Spleen (tissue), 11 donors: ENCODE data around the gene HSPB1. TPM values are rescaled to one million over a fixed set of nuclear protein-coding genes. Genes with fewer than 3 reads are reported as not detected.
A peak's percentile ranks its signal among the peaks of the same experiment; 100 is the strongest.

ENCODE experiments used
- DNase-seq: peaks from one replicate; pipeline ENCODE4 v3.0.0-alpha.2; 2020
- H3K27ac ChIP-seq, 8 donors: fragments of 200-600 bp; sonication (generic) in 7 of 8; 1 replicate in 4 of 8; 2 replicates in 4 of 8; pipeline versions ENCODE4 v1.5.0 to v1.8.0; 2016 to 2021; ENCODE audit warnings: inconsistent platforms in 4 of 8, mild to moderate bottlenecking in 4 of 8, moderate library complexity in 1 of 8
- H3K27me3 ChIP-seq, 7 donors: fragments of 200-600 bp; sonication (generic) in 6 of 7; replicated peaks in 1 of 7; 1 replicate in 4 of 7; 2 replicates in 3 of 7; pipeline versions ENCODE4 v1.5.0 to v1.8.0; 2016 to 2021; ENCODE audit warnings: inconsistent platforms in 3 of 7, mild to moderate bottlenecking in 1 of 7
- H3K36me3 ChIP-seq, 6 donors: fragments of 200-600 bp; sonication (generic) in 5 of 6; 1 replicate in 4 of 6; 2 replicates in 2 of 6; pipeline versions ENCODE4 v1.5.0 to v1.8.0; 2016 to 2021; ENCODE audit warnings: inconsistent platforms in 2 of 6
- H3K4me1 ChIP-seq, 6 donors: fragments of 200-600 bp; sonication (generic) in 5 of 6; 1 replicate in 3 of 6; 2 replicates in 3 of 6; pipeline versions ENCODE4 v1.5.0 to v1.8.0; 2016 to 2021; ENCODE audit warnings: inconsistent platforms in 3 of 6
- H3K4me3 ChIP-seq, 8 donors: fragments of 200-600 bp; sonication (generic) in 7 of 8; 1 replicate in 4 of 8; 2 replicates in 4 of 8; pipeline versions ENCODE4 v1.5.0 to v1.8.0; 2016 to 2021; ENCODE audit warnings: inconsistent platforms in 4 of 8, mild to moderate bottlenecking in 4 of 8, moderate library complexity in 2 of 8
- H3K9me3 ChIP-seq, 8 donors: fragments of 200-600 bp; sonication (generic) in 7 of 8; 1 replicate in 4 of 8; 2 replicates in 4 of 8; pipeline versions ENCODE4 v1.5.0 to v1.8.0; 2016 to 2021; ENCODE audit warnings: inconsistent platforms in 4 of 8
- POLR2A ChIP-seq, 3 donors: fragments of 450-650 bp; IDR thresholded peaks; one replicate each; pipeline ENCODE4 v1.5.1; 2017; ENCODE audit warnings: antibody characterized with exemption in 3 of 3, mild to moderate bottlenecking in 1 of 3
- POLR2AphosphoS5 ChIP-seq, 3 donors: sonication (generic); formaldehyde crosslinking; IDR thresholded peaks; one replicate each; pipeline ENCODE4 v1.5.1; 2017; ENCODE audit warnings: antibody characterized with exemption in 3 of 3
- WGBS, 5 donors: extraction: QIAGEN DNeasy Blood & Tissue Kit in 3 of 5; methylation state at CpG; one replicate each; pipeline versions ENCODE4 v1.1.5 to v1.1.7; 2013 to 2018; 5-methylcytosine and 5-hydroxymethylcytosine counted together
- intact Hi-C: fragments of 100-400 bp; cut with DNase I; formaldehyde crosslinking; loops from one replicate; pipeline ENCODE4 v1.15.0; 2023; ENCODE audit warnings: low total_unique reads
- polyA plus RNA-seq, 3 donors: library from polyadenylated mRNA; stranded (reverse); fragments of 200-250 nt; gene quantifications; one replicate each; pipeline ENCODE4 v1.2.1, GENCODE V29; 2013
- total RNA-seq, 7 donors: library from RNA; depleted of rRNA in 3 of 7; stranded (reverse); fragments of >200 nt in 3 of 7; fragmentation: NEBNext Ultra II Directional in 4 of 7; extraction: Animal tissue kit (Norgen Biotek cat#: 25700) in 4 of 7; gene quantifications; one replicate each; pipeline versions ENCODE4 v1.1.0 to v1.2.1, GENCODE V29; 2016 to 2021
- TF ChIP-seq, protein P1 (sequence below), 11 experiments: fragments of 200-600 bp in 7 of 11; fragments of 450-650 bp in 4 of 11; sonication (generic) in 4 of 11; IDR thresholded peaks in 8 of 11; conservative IDR thresholded peaks in 3 of 11; 1 replicate in 7 of 11; 2 replicates in 4 of 11; pipeline versions ENCODE4 v1.4.0 to v1.8.0; 2016 to 2021; ENCODE audit warnings: antibody characterized with exemption in 11 of 11, inconsistent platforms in 4 of 11, mild to moderate bottlenecking in 1 of 11
- donor health status: healthy with polysubstance abuse.
- donor health status: DM: no; HTN: no; CAD: no; lungs with moderate emphysema.
- donor health status: DM: no; HTN: no; CAD: no.
- donor health status: Bipolar disorder and iron deficiency.
- donor health status: healthy.
- donor health status: DM: no; HTN: no; CAD: no.
- donor health status: DM: yes; HTN: yes; CAD: no.

Gene HSPB1
- total and polyA plus RNA-seq, 10 donors: 56.5 to 227 (median 137) TPM

DNA sequence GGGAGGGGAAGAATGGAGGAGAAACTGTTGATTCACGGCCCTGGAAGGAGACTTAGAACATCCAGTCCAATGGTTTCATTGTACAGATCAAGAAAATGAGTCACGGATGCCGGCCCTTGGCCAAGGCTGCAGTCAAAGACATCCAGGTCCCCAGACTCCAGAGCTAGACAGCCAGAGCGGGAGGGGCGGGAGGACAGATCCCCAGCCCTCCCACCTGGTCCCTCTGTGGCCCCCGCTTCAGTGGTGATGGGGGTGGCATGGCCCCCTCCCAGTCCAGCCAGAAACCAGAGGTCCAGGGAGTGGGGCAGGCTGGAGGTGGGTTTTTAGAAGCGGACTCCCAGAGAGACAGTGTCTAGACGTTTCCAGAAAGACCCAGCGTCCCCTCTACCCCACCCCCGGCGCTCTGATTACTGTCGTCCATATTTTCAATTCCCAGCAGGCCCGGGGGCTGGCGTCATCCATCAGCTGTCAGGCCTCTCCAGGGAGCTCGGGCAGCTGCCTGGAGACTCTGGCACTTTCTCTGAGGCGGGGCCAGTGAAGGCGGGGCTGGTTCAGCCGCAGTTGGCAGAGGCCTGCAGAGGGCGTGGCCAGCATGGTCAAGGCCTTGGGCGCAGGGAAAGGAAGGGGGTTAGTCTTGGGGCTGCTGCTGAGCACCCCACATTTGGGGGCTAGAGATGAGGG, 8.0 kb upstream of the HSPB1 start:
- H3K4me3 ChIP-seq: peak overlapping the region in 1 of 8 donors; percentile 5
- peak; percentile 43 to 67 (median 65) for TF ChIP-seq POLR2AphosphoS5 (IDR thresholded peaks at IDR 0.05)
- TF ChIP-seq, protein P1, sequence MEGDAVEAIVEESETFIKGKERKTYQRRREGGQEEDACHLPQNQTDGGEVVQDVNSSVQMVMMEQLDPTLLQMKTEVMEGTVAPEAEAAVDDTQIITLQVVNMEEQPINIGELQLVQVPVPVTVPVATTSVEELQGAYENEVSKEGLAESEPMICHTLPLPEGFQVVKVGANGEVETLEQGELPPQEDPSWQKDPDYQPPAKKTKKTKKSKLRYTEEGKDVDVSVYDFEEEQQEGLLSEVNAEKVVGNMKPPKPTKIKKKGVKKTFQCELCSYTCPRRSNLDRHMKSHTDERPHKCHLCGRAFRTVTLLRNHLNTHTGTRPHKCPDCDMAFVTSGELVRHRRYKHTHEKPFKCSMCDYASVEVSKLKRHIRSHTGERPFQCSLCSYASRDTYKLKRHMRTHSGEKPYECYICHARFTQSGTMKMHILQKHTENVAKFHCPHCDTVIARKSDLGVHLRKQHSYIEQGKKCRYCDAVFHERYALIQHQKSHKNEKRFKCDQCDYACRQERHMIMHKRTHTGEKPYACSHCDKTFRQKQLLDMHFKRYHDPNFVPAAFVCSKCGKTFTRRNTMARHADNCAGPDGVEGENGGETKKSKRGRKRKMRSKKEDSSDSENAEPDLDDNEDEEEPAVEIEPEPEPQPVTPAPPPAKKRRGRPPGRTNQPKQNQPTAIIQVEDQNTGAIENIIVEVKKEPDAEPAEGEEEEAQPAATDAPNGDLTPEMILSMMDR (IDR thresholded peaks at IDR 0.05 in 8 of 11, conservative IDR thresholded peaks at IDR 0.05 in 3 of 11): no peak
- TF ChIP-seq POLR2A (IDR thresholded peaks at IDR 0.05): no peak
- intact Hi-C loops: no loop called here

DNA sequence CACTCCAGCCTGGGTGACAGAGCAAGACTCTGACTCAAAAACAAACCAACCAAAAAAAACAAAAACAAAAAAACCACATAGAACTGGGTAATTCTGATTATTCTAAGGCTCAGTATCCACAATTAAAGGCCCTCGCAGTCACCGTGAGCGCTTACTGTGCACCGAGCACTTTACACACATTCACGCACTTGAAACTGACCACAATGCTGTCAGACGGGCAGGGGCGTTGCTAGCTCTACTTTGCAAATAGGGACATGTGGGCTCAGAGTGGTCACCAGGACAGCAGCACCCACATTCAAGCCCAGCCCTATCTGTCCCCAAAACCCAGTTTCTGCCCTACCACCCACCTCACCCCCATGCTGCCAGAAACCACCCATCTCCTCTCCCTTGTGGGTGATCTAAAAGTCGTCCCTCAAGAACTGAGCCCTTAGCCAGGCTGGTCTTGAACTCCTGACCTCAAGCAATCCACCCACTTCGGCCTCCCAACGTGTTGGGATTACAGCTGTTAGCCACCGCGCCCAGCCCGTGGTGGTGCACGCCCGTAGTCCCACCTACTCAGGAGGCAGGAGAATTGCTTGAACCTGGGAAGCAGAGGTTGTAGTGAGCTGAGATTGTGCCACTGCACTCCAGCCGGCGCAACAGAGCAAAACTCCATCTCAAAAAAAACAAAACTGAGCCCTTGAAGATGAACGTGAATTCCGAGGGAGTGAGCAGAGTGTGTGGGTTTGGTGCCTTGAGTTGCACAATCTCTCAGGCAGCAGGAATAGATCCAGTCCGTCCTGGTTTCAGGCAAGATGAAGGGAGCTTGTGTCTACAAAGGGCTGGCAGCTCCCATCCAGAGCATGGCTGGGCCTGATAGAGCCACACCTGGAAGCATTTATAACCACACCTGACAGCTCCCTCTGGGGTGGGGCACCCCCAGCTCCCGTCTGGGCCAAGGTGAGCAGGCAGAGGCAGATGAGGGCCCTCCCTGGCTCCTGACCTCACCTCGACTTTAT, 5.4 kb upstream of the HSPB1 start:
- WGBS, 5 donors: 66 to 80% (median 74%) methylated on average over 21 to 22 of the region's 22 CpGs
- Histone ChIP-seq H3K27me3 (peaks cover 0 to 2% (median 0%) of the 10 kb centered on the region in 7 donors), H3K27ac (peak overlapping the region in 4 of 8 donors; percentile 2 to 45 (median 21)), H3K9me3 (no peaks in the 10 kb centered on the region), H3K4me1 (peaks cover 12 to 58% (median 30%) of the 10 kb centered on the region in 6 donors), H3K36me3 (no peaks in the 10 kb centered on the region), H3K4me3 (no peak overlapping the region)
- DNase-seq: no peak
- intact Hi-C loops: no loop called here
- TF ChIP-seq POLR2AphosphoS5 (IDR thresholded peaks at IDR 0.05) (no peak), POLR2A (IDR thresholded peaks at IDR 0.05) (no peak)
- TF ChIP-seq, protein P1 (IDR thresholded peaks at IDR 0.05 in 8 of 11, conservative IDR thresholded peaks at IDR 0.05 in 3 of 11): no peak

More for the DNA sequence above, 8.0 kb upstream of the HSPB1 start:
- no peaks in the 10 kb centered on the region for H3K36me3 ChIP-seq
- H3K9me3 ChIP-seq: no peaks in the 10 kb centered on the region
- WGBS, 5 donors: 29 to 57% (median 49%) methylated on average over 20 of the region's 20 CpGs
- H3K27me3 ChIP-seq: peaks cover 0 to 3% (median 0%) of the 10 kb centered on the region in 7 donors
- peak overlapping the region; percentile 42 to 86 (median 80) for H3K27ac ChIP-seq
- H3K4me1 ChIP-seq: peaks cover 13 to 66% (median 37%) of the 10 kb centered on the region in 6 donors
- DNase-seq: peak; percentile 90

DNA sequence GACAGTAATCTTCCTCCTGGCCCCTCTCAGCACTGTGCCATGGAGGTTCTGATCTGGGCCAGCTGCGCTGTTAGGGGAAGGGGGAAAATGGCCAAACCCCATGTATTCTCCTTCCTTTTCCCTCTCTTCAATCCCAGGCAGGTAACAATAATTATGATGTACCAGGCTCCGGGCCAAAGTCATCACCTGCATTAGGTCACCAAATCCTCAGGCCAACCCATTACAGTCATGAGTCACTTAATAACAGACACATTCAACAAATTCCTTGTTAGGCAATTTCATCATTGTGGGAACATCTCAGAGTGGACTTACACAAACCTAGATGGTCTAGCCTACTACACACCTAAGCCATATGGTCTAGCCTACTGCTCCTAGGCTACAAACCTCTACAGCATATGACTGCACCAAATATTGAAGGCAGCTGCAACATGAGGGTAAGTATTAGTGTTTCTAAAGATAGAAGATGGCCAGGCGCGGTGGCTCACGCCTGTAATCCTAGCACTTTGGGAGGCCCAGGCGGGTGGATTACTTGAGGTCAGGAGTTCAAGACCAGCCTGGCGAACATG, 2.2 kb upstream of the HSPB1 start:
- H3K4me1 ChIP-seq: peaks cover 4 to 60% (median 35%) of the 10 kb centered on the region in 6 donors
- no peak overlapping the region for H3K27ac ChIP-seq
- WGBS, 5 donors: 86 to 92% (median 91%) methylated on average over 7 of the region's 7 CpGs
- H3K4me3 ChIP-seq: no peak overlapping the region
- TF ChIP-seq, protein P1 (IDR thresholded peaks at IDR 0.05 in 8 of 11, conservative IDR thresholded peaks at IDR 0.05 in 3 of 11): no peak
- no peak for TF ChIP-seq POLR2A (IDR thresholded peaks at IDR 0.05)
- no peak for TF ChIP-seq POLR2AphosphoS5 (IDR thresholded peaks at IDR 0.05)
- H3K27me3 ChIP-seq: peaks cover 0 to 12% (median 0%) of the 10 kb centered on the region in 7 donors
- intact Hi-C loops: no loop called here
- H3K36me3 ChIP-seq: no peaks in the 10 kb centered on the region
- no peaks in the 10 kb centered on the region for H3K9me3 ChIP-seq
- no peak for DNase-seq
